Ishikawa (cell line): ENCODE data around the gene TMEM120A.

Experiments
- CEBPB ChIP-seq: IDR thresholded peaks from 2 replicates; pipeline ENCODE4 v1.6.1; 2012
- CREB1 ChIP-seq: IDR thresholded peaks from 2 replicates; pipeline ENCODE4 v1.6.1; 2012; ENCODE audit warnings: low read depth
- EGR1 ChIP-seq: IDR thresholded peaks from 2 replicates; pipeline ENCODE4 v1.6.1; 2012
- EP300 ChIP-seq: IDR thresholded peaks from 2 replicates; pipeline ENCODE4 v1.6.1; 2012; ENCODE audit warnings: borderline replicate concordance
- FOXM1 ChIP-seq: IDR thresholded peaks from 2 replicates; pipeline ENCODE4 v1.6.1; 2012; ENCODE audit warnings: low read depth, borderline replicate concordance
- MAX ChIP-seq: IDR thresholded peaks from 2 replicates; pipeline ENCODE4 v1.6.1; 2012
- NFIC ChIP-seq: IDR thresholded peaks from 2 replicates; pipeline ENCODE4 v1.6.1; 2012
- RAD21 ChIP-seq: IDR thresholded peaks from 2 replicates; pipeline ENCODE4 v1.6.1; 2012; ENCODE audit warnings: low read depth
- REST ChIP-seq: IDR thresholded peaks from 2 replicates; pipeline ENCODE4 v1.6.1; 2012; ENCODE audit warnings: low read depth, mild to moderate bottlenecking
- TAF1 ChIP-seq: IDR thresholded peaks from 2 replicates; pipeline ENCODE4 v1.6.1; 2012; ENCODE audit warnings: low read depth, mild to moderate bottlenecking
- TCF12 ChIP-seq: IDR thresholded peaks from 2 replicates; pipeline ENCODE4 v1.6.1; 2012; ENCODE audit warnings: low read depth
- TEAD4 ChIP-seq: IDR thresholded peaks from 2 replicates; pipeline ENCODE4 v1.6.1; 2012
- USF1 ChIP-seq: IDR thresholded peaks from 2 replicates; pipeline ENCODE4 v1.6.1; 2012
- YY1 ChIP-seq: IDR thresholded peaks from 2 replicates; pipeline ENCODE4 v1.6.1; 2012; ENCODE audit warnings: low read depth
- ZBTB7A ChIP-seq: IDR thresholded peaks from 2 replicates; pipeline ENCODE4 v1.6.1; 2012; ENCODE audit warnings: low read depth

TMEM120A gene

GRCh38 chr7:75957021-75957736, 37.2 kb downstream of the TMEM120A start:
- TF ChIP-seq MAX (peak; percentile 59), NFIC (peak; percentile 55), EGR1 (no peak), TCF12 (peak; percentile 79), FOXM1 (no peak), USF1 (no peak), TAF1 (no peak), ZBTB7A (peak; percentile 63), EP300 (peak; percentile 80), REST (no peak), TEAD4 (peak; percentile 96), CEBPB (peak; percentile 70), RAD21 (no peak), YY1 (peak; percentile 33; the same call in 1 of the 2 replicates), CREB1 (no peak)

GRCh38 chr7:75955331-75955955, 39.0 kb downstream of the TMEM120A start:
- TF ChIP-seq RAD21 (no peak), TCF12 (peak; percentile 67), EP300 (peak; percentile 64), CEBPB (no peak), NFIC (peak; percentile 50), MAX (peak; percentile 11; the same call in 1 of the 2 replicates)

- no peak for TF ChIP-seq ZBTB7A
- TF ChIP-seq CREB1: no peak
Measured at GRCh38 chr7:75953931-75954330, 40.5 kb downstream of the TMEM120A start.

GRCh38 chr7:75953431-75953830, 41.0 kb downstream of the TMEM120A start:
- TF ChIP-seq MAX (no peak), RAD21 (no peak), CREB1 (no peak), NFIC (no peak), EP300 (no peak), CEBPB (no peak), EGR1 (no peak), TEAD4 (no peak)

GRCh38 chr7:75951506-75951905, 42.9 kb downstream of the TMEM120A start:
- no peak for TF ChIP-seq ZBTB7A
- no peak for TF ChIP-seq CEBPB
- TF ChIP-seq RAD21: no peak
- no peak for TF ChIP-seq NFIC
- no peak for TF ChIP-seq EP300
- no peak for TF ChIP-seq TEAD4
- no peak for TF ChIP-seq USF1
- no peak for TF ChIP-seq TCF12
- no peak for TF ChIP-seq CREB1
- no peak for TF ChIP-seq YY1
- TF ChIP-seq MAX: no peak
- TF ChIP-seq TAF1: no peak
- TF ChIP-seq EGR1: no peak

GRCh38 chr7:75950111-75950681, 44.2 kb downstream of the TMEM120A start:
- TF ChIP-seq ZBTB7A (no peak), CEBPB (peak; percentile 36; the same call in 1 of the 2 replicates)

- TF ChIP-seq NFIC (no peak), USF1 (no peak), ZBTB7A (no peak), EGR1 (no peak), CREB1 (no peak), REST (no peak), TCF12 (no peak), TEAD4 (no peak)
Measured at GRCh38 chr7:75948179-75948578, 46.2 kb downstream of the TMEM120A start.
